GM19455 (cell line): ENCODE data around the gene PTTG2.

ENCODE experiments used
- ATAC-seq: cut with Tn5 transposase; IDR thresholded peaks from one replicate; pipeline ENCODE4 v1.9.1; 2021; ENCODE audit not compliant: unreplicated experiment

The PTTG2 gene

GRCh38 chr4:37982736-37983135, 22.5 kb downstream of the PTTG2 start:
- ATAC-seq, result no peak

- no peak for ATAC-seq
Measured at GRCh38 chr4:37983951-37984350, 23.8 kb downstream of the PTTG2 start.

- ATAC-seq, result no peak
Measured at GRCh38 chr4:37985730-37986275, 25.6 kb downstream of the PTTG2 start.

- ATAC-seq, result no peak
Measured at GRCh38 chr4:37988670-37989069, 28.5 kb downstream of the PTTG2 start.

DNA sequence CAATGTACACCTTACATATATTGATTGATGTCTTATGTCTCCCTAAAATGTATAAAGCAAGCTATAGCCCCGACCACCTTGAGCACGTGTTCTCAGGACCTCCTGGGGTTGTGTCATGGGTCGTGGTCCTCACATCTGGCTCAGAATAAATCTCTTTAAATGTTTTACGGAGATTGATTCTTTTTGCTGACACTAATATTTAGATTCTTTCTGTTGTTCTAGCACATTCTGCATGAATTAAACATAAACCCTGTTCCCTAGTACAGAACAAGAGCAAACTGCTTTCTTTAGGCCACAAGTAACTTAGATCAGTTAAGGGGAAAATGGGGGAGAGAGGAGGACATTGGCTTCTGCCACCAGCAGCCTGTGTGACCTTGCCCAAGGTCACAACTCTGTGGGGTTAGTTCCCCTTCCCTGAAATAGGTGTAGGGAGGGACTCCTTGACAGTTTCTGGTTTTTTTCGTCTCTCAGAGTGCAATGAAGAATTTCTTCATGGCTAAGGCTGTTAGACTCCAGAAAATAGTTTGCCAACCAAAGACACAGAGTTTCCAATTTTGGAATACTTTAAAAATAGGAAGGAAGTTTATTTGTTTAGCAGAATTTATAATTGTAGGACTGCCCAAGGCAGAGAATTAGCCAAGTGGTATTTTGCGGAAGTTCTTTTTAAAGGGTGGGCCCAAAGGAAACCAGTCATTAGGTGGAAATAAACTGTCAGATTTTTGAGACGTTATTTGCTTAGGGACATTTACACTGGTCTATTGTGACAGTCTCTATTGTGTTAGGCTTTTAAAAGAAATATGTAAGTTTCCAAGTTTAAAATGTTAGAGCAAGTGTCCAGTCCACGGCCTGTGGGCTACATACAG, 29.4 kb downstream of the PTTG2 start:
- ATAC-seq, result no peak

DNA sequence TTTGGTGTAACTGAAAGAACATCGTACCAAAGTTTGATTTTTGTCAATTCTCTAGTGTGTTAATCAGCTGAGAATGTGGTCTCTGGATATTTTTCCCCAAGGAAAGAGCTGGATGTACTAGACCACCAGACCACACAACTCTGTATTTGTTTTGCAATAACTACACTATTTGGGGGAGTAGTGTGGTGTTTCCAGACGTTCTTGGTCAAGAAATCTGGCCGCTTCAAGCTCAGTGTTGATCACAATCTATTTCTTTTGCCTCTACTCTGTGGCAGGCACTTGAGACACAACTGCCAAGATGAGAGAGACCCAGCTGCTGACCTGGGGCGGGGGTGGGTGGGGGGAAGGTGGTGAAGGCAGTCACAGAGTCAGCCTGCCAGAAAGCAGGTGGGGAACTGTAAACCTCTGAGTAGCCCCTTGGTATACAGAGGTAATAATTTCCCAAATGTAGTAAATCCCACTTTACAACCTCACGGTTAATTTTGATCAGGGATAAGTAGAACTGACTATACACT, 30.6 kb downstream of the PTTG2 start:
- ATAC-seq, result no peak

DNA sequence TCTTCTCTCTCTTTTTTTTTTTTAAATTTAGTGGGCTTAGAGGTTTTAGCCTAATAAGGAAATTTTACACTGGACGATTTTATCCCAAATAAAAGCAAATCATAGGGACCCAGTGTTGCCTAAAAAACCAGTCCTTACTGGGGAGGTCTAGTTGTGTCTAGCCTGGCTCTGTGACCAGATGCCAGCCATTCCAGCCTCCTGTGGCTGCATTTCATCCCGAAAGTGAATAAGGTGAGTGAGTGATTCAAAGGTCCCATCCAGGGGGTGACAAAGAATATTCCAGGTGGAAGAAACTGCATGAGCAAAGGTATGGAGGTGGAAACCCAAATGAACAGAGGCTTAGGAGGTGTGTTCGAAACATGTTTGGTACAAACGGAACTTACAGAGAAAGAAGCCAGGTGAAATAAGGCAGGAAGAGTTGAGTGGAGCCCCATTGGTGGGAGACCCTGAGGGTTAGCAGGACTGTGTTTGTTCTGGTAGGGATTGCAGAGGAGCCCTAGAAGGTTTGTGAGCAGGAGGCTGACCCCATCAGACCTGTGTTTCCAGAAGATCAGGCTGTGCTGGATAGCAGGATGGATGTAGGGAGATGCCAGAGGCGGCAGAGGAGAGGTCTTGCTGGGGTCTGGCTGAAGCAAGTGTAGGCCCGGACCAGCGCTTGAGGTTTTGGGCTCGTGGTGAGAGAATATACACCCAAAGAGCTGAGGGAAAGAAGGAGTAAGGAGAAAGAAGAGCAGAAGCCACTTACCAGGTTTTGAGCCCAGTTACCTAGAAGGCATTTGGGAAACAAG, 31.6 kb downstream of the PTTG2 start:
- no peak for ATAC-seq

GRCh38 chr4:37993806-37994205, 33.6 kb downstream of the PTTG2 start:
- ATAC-seq, result no peak

GRCh38 chr4:37994569-37994968, 34.4 kb downstream of the PTTG2 start:
- ATAC-seq, result no peak

GRCh38 chr4:37995299-37995821, 35.2 kb downstream of the PTTG2 start:
- ATAC-seq, result no peak

DNA sequence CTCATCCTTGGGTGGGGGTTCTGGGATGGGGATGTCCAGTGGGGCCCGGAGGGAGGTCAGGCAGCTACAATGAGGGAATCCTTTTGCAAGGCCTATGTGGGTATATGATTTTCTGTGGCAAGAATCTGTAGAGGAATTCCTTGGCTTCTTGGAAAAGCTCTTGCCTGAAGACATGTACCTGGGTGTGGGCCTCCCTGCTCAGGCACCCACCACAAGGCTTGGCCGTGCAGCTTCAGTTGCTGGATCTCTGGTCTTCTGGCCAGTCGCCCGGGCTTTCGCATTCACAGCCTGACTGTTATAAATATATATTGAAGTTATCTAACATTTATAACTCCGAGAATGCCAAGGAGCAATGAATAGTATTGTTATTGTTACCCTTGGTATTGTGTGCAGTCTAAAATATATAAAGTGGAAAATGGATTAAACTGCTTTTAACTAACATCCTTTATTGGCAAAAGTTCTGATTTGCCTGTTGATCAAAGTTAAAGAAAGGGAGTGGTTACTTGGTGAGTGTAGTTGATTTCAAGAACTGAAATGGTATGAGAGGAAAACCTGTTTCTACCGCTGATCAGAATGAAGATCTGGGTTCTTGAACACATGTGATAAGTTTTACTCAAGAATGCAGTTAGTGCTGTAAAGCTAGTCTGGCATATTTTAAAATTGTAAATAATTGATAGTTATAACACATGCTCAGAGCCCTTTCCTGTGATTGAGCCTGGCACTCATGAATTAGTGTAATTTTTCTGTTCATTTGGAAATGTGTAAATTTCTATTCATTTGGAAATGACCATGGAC, 36.0 kb downstream of the PTTG2 start:
- no peak for ATAC-seq

GRCh38 chr4:37998226-37998625, 38.0 kb downstream of the PTTG2 start:
- ATAC-seq, result no peak

DNA sequence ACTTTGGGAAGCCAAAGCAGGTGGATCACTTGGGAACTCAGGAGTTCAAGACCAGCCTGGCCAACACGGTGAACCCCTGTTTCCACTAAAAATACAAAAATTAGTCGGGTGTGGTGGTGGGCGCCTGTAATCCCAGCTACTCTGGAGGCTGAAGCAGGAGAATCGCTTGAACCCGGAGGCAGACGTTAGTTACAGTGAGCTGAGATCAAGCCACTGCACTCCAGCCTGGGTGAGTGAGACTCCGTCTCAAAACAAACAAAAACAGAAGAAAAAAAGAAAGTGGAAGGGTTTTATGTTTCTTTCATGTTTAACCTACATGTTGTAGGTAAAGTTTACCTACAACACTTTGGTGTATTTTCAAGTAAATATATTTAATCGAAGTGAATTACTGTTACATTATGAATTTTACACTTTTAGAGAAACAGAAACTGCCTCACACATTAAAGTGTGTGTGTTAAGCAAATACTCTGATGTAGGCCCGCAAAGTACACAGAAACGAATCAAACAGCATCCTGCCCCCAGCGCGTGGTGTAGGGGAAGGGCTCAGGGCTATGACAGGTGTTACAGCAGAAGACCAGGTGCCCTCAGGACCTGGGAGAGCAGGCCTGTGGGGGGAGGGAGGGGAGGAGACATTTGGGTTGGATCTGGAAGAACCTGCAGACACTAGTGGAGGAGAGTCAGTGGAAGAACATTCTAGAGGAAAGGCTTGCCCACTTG, 39.0 kb downstream of the PTTG2 start:
- ATAC-seq, result no peak

DNA sequence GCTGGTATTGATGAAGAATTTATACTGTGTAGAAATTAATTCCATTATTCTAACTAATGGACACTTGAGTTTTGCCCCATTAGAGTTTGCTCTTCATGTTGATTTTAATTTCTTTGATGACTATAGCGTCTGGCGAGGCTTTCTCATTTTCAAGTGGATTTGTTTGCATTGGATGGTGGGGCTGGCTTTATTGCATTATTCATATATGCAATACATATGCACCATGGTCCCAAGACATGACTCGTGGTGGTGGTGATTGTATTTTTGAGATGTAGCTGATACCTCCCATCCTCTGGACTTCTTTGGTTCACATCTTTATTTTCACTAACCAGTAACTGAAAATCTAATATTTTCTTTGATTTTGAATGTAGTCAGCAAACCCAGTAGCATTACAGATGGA, 39.8 kb downstream of the PTTG2 start:
- no peak for ATAC-seq

DNA sequence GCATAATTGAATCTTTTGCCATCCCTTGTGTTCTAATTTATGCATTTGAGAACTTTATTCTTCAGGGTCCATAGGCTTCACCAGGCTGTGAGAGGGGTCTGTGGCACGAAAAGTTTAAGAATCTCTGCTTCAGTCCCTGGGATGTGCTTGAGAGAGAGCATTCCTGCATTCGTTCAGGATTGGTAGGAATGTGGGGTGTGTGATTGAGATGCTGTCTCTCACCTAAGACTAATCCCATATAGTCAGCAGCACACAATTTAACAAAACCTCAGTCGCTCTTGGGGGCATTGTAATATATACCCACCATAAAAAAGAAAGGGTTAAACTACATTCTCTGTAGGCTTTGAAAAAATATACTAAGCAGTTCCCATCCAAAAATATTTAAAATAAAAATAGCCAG, 41.7 kb downstream of the PTTG2 start:
- no peak for ATAC-seq

DNA sequence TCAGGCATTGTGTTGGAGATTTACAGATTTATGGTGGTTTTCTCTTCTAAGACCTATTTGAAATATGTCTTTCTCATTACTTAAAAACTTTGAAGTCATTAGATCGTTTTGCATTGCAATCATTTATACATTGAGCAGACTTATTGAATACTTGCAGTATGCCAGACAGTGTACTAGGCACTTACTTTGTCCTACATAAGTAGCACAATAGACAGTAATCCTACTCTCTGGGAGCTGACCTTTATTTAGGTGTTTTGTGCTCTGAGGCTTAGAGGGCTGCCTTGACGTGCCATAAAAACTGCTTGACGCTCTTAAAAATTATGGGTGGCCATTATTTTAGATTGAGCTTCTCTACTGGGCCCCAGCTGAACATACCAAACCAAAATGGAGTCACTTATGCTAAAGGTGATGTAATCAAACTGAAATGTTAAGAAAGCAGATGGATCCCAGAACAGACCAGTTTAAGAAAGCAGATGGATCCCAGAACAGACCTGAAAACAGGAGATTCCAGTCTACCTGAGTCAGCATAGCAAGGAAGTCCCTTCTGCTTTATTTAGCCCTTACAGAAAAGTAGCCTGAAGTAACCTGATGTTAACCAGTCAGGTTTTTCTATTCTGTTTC, 42.4 kb downstream of the PTTG2 start:
- no peak for ATAC-seq

- no peak for ATAC-seq
Measured at GRCh38 chr4:38003102-38003501, 42.9 kb downstream of the PTTG2 start.

GRCh38 chr4:38003628-38004027, 43.4 kb downstream of the PTTG2 start:
- no peak for ATAC-seq

GRCh38 chr4:38004062-38004461, 43.9 kb downstream of the PTTG2 start:
- no peak for ATAC-seq

DNA sequence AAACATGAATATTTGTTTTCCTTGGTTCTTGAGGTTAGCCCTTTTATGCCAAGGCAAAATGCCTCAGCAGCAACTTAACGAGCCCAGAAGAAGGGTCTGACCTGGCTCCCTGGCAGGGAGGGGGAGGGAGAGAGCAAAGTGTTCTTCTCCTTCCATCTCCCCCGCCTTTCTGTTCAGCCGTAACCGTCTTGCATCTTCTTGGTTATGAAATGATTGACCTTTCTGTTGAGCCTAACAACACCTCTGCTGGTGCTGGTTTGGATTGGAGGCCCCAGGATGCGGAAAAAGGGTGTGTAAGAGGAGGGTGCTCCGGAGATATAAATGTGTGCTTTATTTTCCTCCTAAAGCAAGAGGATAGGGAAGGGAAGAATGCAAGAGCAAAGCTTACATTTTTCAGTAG, 44.7 kb downstream of the PTTG2 start:
- ATAC-seq, result no peak
